HCT116 (cell line): ENCODE data around the gene SLC16A3.

Experiments
- ATF3 ChIP-seq: IDR thresholded peaks from 2 replicates; pipeline ENCODE4 v1.6.1; 2012
- CEBPB ChIP-seq: IDR thresholded peaks from 2 replicates; pipeline ENCODE4 v1.6.1; 2012; ENCODE audit warnings: low read depth
- CTCF ChIP-seq, 3 experiments: fragments of 200-600 bp in 1 of 3; sonication (generic) in 1 of 3; IDR thresholded peaks in 2 of 3; conservative IDR thresholded peaks in 1 of 3; 2 replicates each; pipeline ENCODE4 v1.5.1; 2012 to 2017; ENCODE audit warnings: low read depth in 2 of 3, low read length in 2 of 3, antibody characterized with exemption in 1 of 3, borderline replicate concordance in 1 of 3, control low read depth in 1 of 3, mild to moderate bottlenecking in 1 of 3, mixed read lengths in 1 of 3, mixed run types in 1 of 3, moderate library complexity in 1 of 3; ENCODE audit not compliant: insufficient read depth in 1 of 3
- EGR1 ChIP-seq: IDR thresholded peaks from 2 replicates; pipeline ENCODE4 v1.6.1; 2012; ENCODE audit warnings: low read depth
- ELF1 ChIP-seq: IDR thresholded peaks from 2 replicates; pipeline ENCODE4 v1.6.1; 2012; ENCODE audit warnings: low read depth, borderline replicate concordance
- EZH2 ChIP-seq: fragments of 200-600 bp; sonication (generic); IDR thresholded peaks from 2 replicates; pipeline ENCODE4 v1.6.1; 2017; ENCODE audit warnings: antibody characterized with exemption, mixed run types
- POLR2A ChIP-seq: IDR thresholded peaks from 2 replicates; pipeline ENCODE4 v1.7.0; 2011; ENCODE audit warnings: borderline replicate concordance; ENCODE audit not compliant: insufficient read depth, insufficient read length; ENCODE audit errors: extremely low read depth
- POLR2AphosphoS5 ChIP-seq: IDR thresholded peaks from 2 replicates; pipeline ENCODE4 v1.6.1; 2011; ENCODE audit warnings: mild to moderate bottlenecking, low read depth, low read length, moderate library complexity
- RAD21 ChIP-seq: IDR thresholded peaks from 2 replicates; pipeline ENCODE4 v1.6.1; 2012; ENCODE audit warnings: low read depth, mild to moderate bottlenecking
- REST ChIP-seq: IDR thresholded peaks from 2 replicates; pipeline ENCODE4 v1.6.1; 2012; ENCODE audit warnings: low read depth
- SIN3A ChIP-seq: IDR thresholded peaks from 2 replicates; pipeline ENCODE4 v1.6.1; 2012; ENCODE audit warnings: low read depth
- SRF ChIP-seq: IDR thresholded peaks from 2 replicates; pipeline ENCODE4 v1.6.1; 2012; ENCODE audit warnings: low read depth
- TCF7L2 ChIP-seq: IDR thresholded peaks from 2 replicates; pipeline ENCODE4 v1.7.0; 2011; ENCODE audit warnings: borderline replicate concordance, inconsistent platforms; ENCODE audit not compliant: insufficient read depth, insufficient read length; ENCODE audit errors: extremely low read depth
- YY1 ChIP-seq: IDR thresholded peaks from 2 replicates; pipeline ENCODE4 v1.6.1; 2011; ENCODE audit warnings: low read length, low read depth, moderate library complexity, mild to moderate bottlenecking; ENCODE audit not compliant: insufficient replicate concordance; ENCODE audit errors: extremely low read depth

GRCh38 chr17:82247182-82247823 is 18.5 kb downstream of the SLC16A3 start:
- TF ChIP-seq POLR2A (no peak), CTCF (IDR thresholded peaks at IDR 0.05 in 2 of 3, conservative IDR thresholded peaks at IDR 0.05 in 1 of 3; ENCODE audit: borderline replicate concordance in 1 of 3, insufficient read depth in 1 of 3, low read depth in 2 of 3, low read length in 2 of 3) (no peak), REST (no peak), EZH2 (no peak), YY1 (no peak), ATF3 (no peak), RAD21 (no peak), SRF (no peak), CEBPB (no peak), POLR2AphosphoS5 (no peak), TCF7L2 (no peak), ELF1 (no peak), EGR1 (no peak), SIN3A (no peak)
